HG02884 (cell line): ENCODE measurements around the gene OR52E4.

Experiments used
- ATAC-seq: cut with Tn5 transposase; IDR thresholded peaks from one replicate; pipeline ENCODE4 v1.9.1; 2021; ENCODE audit warnings: mild to moderate bottlenecking, moderate library complexity; ENCODE audit not compliant: unreplicated experiment

Gene OR52E4

GRCh38 chr11:5880329-5880728 lies at the start of gene OR52E4:
OR52E4 (plus strand) TSS chr11:5880629; CDS start chr11:5884293, 3,664 bp downstream.
- ATAC-seq = no peak

- no peak for ATAC-seq
Measured at GRCh38 chr11:5831196-5831829, 49.1 kb upstream of the OR52E4 start.

- no peak for ATAC-seq
Measured at GRCh38 chr11:5833446-5833845, 47.0 kb upstream of the OR52E4 start.

GRCh38 chr11:5837695-5838094 lies 42.7 kb upstream of the OR52E4 start:
- ATAC-seq = no peak

- no peak for ATAC-seq
Measured at GRCh38 chr11:5841797-5842196, 38.6 kb upstream of the OR52E4 start, which contains the start of gene OR52E6. OR52E6 (minus strand) TSS chr11:5841897; CDS start chr11:5841897, 0 bp downstream.

- no peak for ATAC-seq
Measured at GRCh38 chr11:5846701-5847100, 33.7 kb upstream of the OR52E4 start.

- ATAC-seq = no peak
Measured at GRCh38 chr11:5847711-5848110, 32.7 kb upstream of the OR52E4 start.

GRCh38 chr11:5851002-5851401 lies 29.4 kb upstream of the OR52E4 start:
- ATAC-seq = no peak

- no peak for ATAC-seq
Measured at GRCh38 chr11:5857590-5857989, 22.8 kb upstream of the OR52E4 start, which contains the start of gene OR52E8. OR52E8 (minus strand) TSS chr11:5857690; CDS start chr11:5857690, 0 bp downstream.

- no peak for ATAC-seq
Measured at GRCh38 chr11:5865826-5866225, 14.6 kb upstream of the OR52E4 start.

GRCh38 chr11:5878564-5878963 lies 1.9 kb upstream of the OR52E4 start:
- ATAC-seq = no peak

- no peak for ATAC-seq
Measured at GRCh38 chr11:5881756-5882155, 1.3 kb downstream of the OR52E4 start.

GRCh38 chr11:5887172-5887571 lies 6.7 kb downstream of the OR52E4 start:
- ATAC-seq = no peak

GRCh38 chr11:5887661-5888060 lies 7.2 kb downstream of the OR52E4 start:
- ATAC-seq = no peak

- no peak for ATAC-seq
Measured at GRCh38 chr11:5891216-5891800, 10.9 kb downstream of the OR52E4 start.

- no peak for ATAC-seq
Measured at GRCh38 chr11:5892908-5893307, 12.5 kb downstream of the OR52E4 start, which contains the start of gene OR52E5. OR52E5 (plus strand) TSS chr11:5893208; CDS start chr11:5900777, 7,569 bp downstream.

GRCh38 chr11:5899534-5899933 lies 19.1 kb downstream of the OR52E4 start:
- no peak for ATAC-seq

GRCh38 chr11:5910540-5910939 lies 30.1 kb downstream of the OR52E4 start:
- no peak for ATAC-seq

- ATAC-seq = peak; percentile 92
Measured at GRCh38 chr11:5922749-5923426, 42.5 kb downstream of the OR52E4 start.

- ATAC-seq = peak; percentile 39
Measured at GRCh38 chr11:5923427-5923776, 43.0 kb downstream of the OR52E4 start.

GRCh38 chr11:5923794-5924193 lies 43.4 kb downstream of the OR52E4 start:
- ATAC-seq = no peak

- no peak for ATAC-seq
Measured at GRCh38 chr11:5928271-5928670, 47.8 kb downstream of the OR52E4 start.
